ENCODE data around the gene MED13L.

Gene MED13L

DNA sequence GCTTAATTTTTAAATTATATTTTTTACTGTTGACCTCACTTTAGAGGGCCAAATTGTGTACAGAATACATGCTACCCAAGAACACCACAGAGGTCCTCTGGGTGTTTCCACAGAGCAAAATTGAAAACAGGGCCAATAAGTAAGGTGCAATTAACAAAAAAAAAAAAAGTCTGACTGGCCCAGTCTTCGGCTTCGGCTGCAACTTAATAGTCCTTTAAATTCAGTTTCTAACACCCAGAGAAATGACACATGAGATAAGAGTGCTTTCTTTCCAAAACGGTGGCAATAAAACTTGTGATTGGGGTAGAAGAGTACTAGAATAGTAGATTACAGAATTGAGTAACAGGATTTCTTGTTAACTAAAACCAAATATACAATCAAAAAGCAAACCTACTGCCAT is 81.3 kb downstream of the MED13L start:
- FAIRE-seq (no peak), DNase-seq (ENCODE audit: insufficient read length, low spot score) (no peak)
- TF ChIP-seq, protein P1, sequence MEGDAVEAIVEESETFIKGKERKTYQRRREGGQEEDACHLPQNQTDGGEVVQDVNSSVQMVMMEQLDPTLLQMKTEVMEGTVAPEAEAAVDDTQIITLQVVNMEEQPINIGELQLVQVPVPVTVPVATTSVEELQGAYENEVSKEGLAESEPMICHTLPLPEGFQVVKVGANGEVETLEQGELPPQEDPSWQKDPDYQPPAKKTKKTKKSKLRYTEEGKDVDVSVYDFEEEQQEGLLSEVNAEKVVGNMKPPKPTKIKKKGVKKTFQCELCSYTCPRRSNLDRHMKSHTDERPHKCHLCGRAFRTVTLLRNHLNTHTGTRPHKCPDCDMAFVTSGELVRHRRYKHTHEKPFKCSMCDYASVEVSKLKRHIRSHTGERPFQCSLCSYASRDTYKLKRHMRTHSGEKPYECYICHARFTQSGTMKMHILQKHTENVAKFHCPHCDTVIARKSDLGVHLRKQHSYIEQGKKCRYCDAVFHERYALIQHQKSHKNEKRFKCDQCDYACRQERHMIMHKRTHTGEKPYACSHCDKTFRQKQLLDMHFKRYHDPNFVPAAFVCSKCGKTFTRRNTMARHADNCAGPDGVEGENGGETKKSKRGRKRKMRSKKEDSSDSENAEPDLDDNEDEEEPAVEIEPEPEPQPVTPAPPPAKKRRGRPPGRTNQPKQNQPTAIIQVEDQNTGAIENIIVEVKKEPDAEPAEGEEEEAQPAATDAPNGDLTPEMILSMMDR (IDR thresholded peaks at IDR 0.05; ENCODE audit: insufficient read depth, missing control alignments): no peak

DNA sequence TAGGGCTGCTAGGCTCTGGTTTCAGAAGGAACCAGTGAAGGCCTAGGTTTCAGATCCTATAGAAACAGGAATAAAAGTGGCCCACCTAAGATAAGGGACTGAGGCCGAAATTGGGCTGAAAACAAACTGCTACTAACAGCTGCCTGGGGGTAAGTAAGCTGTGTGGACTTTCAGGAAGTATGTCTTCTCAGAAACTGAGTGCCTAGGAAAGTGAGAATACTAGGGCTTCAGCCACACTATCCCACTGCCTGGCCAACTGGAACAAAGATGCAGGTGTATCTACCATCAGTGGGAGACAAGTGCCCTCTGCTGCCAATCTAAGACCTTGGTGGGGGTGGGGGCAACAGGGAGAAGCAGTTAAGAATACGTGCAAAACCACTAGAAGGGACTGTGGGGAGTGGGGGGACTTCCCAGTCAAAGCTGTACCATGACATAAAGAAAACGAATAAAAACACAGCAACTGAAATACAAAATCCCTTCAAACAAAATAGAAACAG is 82.5 kb downstream of the MED13L start:
- TF ChIP-seq, protein P1 (IDR thresholded peaks at IDR 0.05; ENCODE audit: insufficient read depth, missing control alignments): no peak
- DNase-seq (ENCODE audit: insufficient read length, low spot score) (no peak), FAIRE-seq (no peak)

DNA sequence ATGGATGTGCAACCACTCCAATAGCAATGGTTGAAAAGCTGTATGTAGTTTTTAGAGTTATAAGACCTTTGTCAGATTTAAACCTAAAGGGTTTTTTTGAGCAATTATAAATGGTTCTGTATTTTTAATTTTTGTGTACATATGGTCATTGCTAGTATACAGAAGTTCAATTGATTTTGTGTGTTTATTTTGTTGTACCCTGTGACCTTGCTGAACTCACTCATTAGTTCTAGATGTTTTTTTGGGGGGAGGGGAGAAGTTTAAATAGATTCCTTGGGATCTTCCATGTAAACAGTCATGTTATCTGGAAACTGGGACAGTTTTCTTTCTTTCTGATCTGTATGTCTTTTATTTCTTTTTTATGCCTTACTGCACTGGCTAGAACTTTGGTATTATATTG is 87.8 kb downstream of the MED13L start:
- no peak for DNase-seq (ENCODE audit: insufficient read length, low spot score)
- TF ChIP-seq, protein P1 (IDR thresholded peaks at IDR 0.05; ENCODE audit: insufficient read depth, missing control alignments): no peak
- no peak for FAIRE-seq

DNA sequence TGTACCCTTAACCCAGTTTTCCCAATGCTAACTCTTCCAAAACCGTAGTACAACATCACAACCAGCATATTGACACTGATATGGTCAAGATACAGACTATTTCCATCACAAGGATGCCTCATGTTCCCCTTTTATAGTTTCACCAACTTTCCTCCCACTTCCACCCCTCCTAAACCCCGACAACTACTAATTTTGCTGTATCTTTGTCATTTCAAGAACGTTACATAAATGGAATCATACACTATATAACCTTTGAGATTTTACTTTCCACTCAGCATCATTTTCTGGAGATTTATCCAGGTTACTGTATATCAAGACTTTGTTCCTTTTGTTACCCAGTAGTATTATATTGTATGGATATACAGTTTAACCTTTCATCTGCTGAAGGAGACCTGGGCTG is 88.9 kb downstream of the MED13L start:
- DNase-seq (ENCODE audit: insufficient read length, low spot score): no peak
- no peak for FAIRE-seq

DNA sequence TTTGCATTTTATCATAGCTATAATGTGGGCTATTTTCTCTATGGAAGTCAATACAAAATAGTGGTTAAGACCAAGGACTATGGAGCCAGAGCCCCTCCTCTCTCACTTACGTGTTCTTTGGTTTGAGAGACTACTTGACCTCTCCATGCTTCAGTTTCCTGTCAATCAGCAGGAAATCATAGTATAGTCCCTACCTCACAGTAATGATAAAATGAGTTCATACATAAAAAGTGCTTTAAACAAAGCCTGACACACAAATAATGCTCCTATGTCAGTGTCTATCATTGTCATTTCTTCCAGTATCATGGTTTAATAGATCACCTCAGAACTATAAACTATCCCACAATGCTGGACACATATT is 90.4 kb downstream of the MED13L start:
- TF ChIP-seq, protein P1 (IDR thresholded peaks at IDR 0.05; ENCODE audit: insufficient read depth, missing control alignments): no peak
- FAIRE-seq (no peak), DNase-seq (ENCODE audit: insufficient read length, low spot score) (no peak)

More for the DNA sequence above, 88.9 kb downstream of the MED13L start:
- TF ChIP-seq, protein P1 (IDR thresholded peaks at IDR 0.05; ENCODE audit: insufficient read depth, missing control alignments): no peak

DNA sequence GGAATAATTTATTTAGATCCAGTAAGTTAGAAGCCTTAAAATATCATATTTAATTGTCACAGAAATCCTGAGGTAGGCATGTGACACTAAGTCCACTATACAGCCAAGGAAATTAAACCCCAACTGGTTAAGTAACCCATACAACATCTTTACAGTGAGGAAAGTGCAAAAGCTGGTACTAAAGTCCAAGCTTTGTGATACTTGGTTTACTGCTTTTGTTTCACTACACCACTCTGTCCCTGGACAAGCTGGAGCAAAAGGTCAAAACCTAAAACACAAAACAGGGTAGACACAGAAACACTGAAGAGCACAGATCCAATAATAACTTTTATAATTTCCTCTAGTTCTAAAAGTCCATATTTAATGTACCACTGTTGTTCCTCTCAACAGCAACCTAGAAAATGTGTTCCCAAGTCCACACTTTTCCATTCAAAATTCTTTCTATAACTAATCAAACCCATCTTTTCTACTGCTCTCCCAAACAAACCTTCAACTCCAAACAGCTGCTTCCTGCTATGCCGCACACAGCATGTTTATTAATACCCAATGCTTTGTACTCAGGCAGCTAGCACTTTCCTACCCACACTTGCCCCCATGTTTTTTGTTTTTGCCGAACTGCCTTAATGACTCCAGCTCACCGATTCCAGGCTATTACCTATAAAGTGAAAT is 90.9 kb downstream of the MED13L start:
- TF ChIP-seq, protein P1 (IDR thresholded peaks at IDR 0.05; ENCODE audit: insufficient read depth, missing control alignments): no peak
- FAIRE-seq: no peak
- DNase-seq (ENCODE audit: insufficient read length, low spot score): no peak

DNA sequence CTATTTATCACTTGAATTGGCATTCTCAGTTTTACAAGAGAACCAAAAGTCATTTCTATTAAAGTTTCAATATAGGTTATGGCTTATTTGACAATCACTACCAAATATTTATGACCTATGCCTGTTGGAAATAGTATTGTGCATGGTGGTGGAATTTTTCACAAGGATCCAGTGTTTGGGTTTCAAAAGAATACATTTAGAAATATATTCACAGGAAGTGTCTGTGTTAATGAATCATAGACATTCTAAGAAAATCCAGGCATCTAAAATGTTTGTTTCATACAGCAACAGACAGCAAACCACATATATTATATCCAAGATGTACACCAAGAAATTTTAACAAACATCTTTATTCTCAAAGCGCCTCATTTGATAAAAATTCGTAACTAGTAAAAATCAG is 92.7 kb downstream of the MED13L start:
- TF ChIP-seq, protein P1 (IDR thresholded peaks at IDR 0.05; ENCODE audit: insufficient read depth, missing control alignments): no peak
- no peak for DNase-seq (ENCODE audit: insufficient read length, low spot score)
- FAIRE-seq: peak; percentile 29
